GM21717 (cell line): Measurements from ENCODE around the gene DNAH8.
"Not testable (repeated sequence)": the region's sequence is repeated elsewhere in the genome, so short reads cannot be mapped to it uniquely, and the experiment has no call there.

ENCODE experiments used
- ATAC-seq: cut with Tn5 transposase; IDR thresholded peaks from one replicate; pipeline ENCODE4 v1.9.1; 2021; ENCODE audit warnings: mild to moderate bottlenecking, moderate library complexity; ENCODE audit not compliant: unreplicated experiment

Gene DNAH8

GRCh38 chr6:38715016-38715689, at the start of gene DNAH8:
TSS of gene DNAH8 (plus strand) at chr6:38715311. CDS start at chr6:38722810, 7,499 bp downstream.
- no peak for ATAC-seq

- ATAC-seq = peak; percentile 90
These were observed 43.1 kb upstream of the DNAH8 start for GRCh38 chr6:38671885-38672467.

GRCh38 chr6:38673397-38674165, 41.5 kb upstream of the DNAH8 start:
- no peak for ATAC-seq

GRCh38 chr6:38676236-38676973, 38.7 kb upstream of the DNAH8 start:
- no peak for ATAC-seq

- no peak for ATAC-seq
These were observed 38.1 kb upstream of the DNAH8 start for GRCh38 chr6:38676974-38677544.

- ATAC-seq = no peak
These were observed 36.8 kb upstream of the DNAH8 start for GRCh38 chr6:38678178-38678760.

- ATAC-seq = no peak
These were observed 35.4 kb upstream of the DNAH8 start for GRCh38 chr6:38679668-38680067.

GRCh38 chr6:38681850-38682249, 33.3 kb upstream of the DNAH8 start:
- no peak for ATAC-seq

- ATAC-seq = no peak
These were observed 30.9 kb upstream of the DNAH8 start for GRCh38 chr6:38684237-38684636.

GRCh38 chr6:38684904-38685303, 30.2 kb upstream of the DNAH8 start:
- no peak for ATAC-seq

- no peak for ATAC-seq
These were observed 28.7 kb upstream of the DNAH8 start for GRCh38 chr6:38686270-38687042.

- no peak for ATAC-seq
These were observed 28.1 kb upstream of the DNAH8 start for GRCh38 chr6:38687043-38687353.

GRCh38 chr6:38687549-38687948, 27.6 kb upstream of the DNAH8 start:
- ATAC-seq = no peak

- ATAC-seq = no peak
These were observed 26.5 kb upstream of the DNAH8 start for GRCh38 chr6:38688579-38689087.

- ATAC-seq = no peak
These were observed 19.7 kb upstream of the DNAH8 start for GRCh38 chr6:38695227-38695900.

GRCh38 chr6:38695933-38696332, 19.2 kb upstream of the DNAH8 start:
- no peak for ATAC-seq

GRCh38 chr6:38696345-38696744, 18.8 kb upstream of the DNAH8 start:
- no peak for ATAC-seq

- ATAC-seq = no peak
These were observed 17.3 kb upstream of the DNAH8 start for GRCh38 chr6:38697846-38698245.

- not testable (repeated sequence) for ATAC-seq
These were observed 15.4 kb upstream of the DNAH8 start for GRCh38 chr6:38699702-38700101.
